ENCODE data around the gene TAF4B.
"Not testable (repeated sequence)": the region's sequence is repeated elsewhere in the genome, so short reads cannot be mapped to it uniquely, and the experiment has no call there.

Gene TAF4B

GRCh38 chr18:26237363-26237762 lies 11.1 kb downstream of the TAF4B start:
- not testable (repeated sequence) for DNase-seq

GRCh38 chr18:26238718-26239117 lies 12.5 kb downstream of the TAF4B start:
- not testable (repeated sequence) for DNase-seq

DNA sequence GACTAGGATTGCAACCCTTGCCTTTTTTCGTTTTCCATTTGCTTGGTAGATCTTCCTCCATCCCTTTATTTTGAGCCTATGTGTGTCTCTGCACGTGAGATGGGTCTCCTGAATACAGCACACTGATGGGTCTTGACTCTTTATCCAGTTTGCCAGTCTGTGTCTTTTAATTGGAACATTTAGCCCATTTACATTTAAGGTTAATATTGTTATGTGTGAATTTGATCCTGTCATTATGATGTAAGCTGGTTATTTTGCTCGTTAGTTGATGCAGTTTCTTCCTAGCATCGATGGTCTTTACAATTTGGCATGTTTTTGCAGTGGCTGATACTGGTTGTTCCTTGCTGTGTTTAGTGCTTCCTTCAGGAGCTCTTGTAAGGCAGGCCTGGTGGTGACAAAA lies 16.1 kb downstream of the TAF4B start:
- not testable (repeated sequence) for DNase-seq

GRCh38 chr18:26245434-26245833 lies 19.2 kb downstream of the TAF4B start:
- DNase-seq = not testable (repeated sequence)

DNA sequence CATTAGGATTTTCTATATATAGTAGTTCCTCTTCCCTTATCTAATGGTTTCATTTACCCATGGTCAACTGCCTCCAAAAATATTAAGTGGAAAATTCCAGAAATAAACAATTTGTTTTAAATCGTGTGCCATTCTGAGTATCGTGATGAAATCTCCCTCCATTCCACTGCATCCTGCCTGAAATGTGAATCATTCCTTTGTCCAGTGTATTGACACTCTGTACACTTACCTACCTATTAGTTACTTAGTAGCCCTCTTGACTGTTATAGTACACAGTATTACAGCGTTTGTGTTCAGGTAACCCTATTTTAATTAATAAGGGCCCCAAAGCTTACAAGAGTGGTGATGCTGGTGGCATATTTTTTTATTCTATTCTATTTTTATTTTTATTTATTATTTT lies 26.2 kb downstream of the TAF4B start:
- DNase-seq = no peak

GRCh38 chr18:26254808-26255207 lies 28.6 kb downstream of the TAF4B start:
- not testable (repeated sequence) for DNase-seq

GRCh38 chr18:26255695-26256622 lies 29.7 kb downstream of the TAF4B start:
- DNase-seq = no peak

DNA sequence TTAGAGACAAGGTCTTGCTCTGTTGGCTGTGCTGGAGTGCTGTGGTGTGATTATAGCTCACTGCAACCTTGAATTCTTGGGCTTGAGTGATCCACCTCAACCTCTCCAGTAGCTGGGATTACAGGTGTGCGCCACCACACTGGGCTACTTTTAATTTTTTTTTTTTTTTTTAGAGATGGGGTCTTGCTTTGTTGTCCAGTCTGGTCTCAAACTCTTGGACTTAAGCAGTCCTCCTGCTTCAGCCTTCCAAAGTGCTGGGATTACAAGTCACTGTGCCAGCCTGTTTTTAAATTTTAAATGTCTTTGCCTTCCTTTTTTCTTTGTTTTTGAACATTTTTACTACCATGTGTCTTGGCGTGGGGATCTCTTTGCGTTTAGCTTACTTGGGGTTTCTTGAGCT lies 32.5 kb downstream of the TAF4B start:
- no peak for DNase-seq

DNA sequence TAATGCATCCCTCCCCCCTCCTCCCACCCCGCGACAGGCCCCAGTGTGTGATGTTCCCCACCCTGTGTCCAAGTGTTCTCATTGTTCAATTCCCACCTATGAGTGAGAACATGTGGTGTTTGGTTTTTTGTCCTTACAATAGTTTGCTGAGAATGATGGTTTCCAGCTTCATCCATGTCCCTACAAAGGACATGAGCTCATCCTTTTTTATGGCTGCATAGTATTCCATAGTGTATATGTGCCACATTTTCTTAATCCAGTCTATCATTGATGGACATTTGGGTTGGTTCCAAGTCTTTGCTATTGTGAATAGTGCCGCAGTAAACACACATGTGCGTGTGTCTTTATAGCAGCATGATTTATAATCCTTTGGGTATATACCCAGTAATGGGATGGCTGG lies 33.2 kb downstream of the TAF4B start:
- DNase-seq = not testable (repeated sequence)

DNA sequence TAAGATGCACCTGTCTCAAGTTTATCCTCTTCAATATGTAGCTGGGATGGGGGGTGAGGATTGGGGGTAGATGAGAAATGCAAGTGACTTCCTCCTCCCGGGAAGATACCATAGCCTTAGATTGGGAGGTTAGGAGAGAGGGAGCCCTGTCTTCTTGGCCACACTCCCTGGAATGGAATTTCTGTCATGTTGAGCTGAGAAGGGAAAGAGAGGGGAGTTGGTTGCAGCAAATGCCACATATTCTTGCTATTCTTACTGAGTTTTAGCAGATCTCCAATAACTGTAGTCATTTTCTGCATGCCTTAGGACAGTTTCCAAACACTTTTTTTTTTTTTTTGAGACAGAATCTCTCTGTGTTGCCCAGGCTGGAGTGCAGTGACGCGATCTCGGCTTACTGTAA lies 35.9 kb downstream of the TAF4B start:
- DNase-seq = no peak

GRCh38 chr18:26267357-26267930 lies 41.2 kb downstream of the TAF4B start:
- DNase-seq = no peak

DNA sequence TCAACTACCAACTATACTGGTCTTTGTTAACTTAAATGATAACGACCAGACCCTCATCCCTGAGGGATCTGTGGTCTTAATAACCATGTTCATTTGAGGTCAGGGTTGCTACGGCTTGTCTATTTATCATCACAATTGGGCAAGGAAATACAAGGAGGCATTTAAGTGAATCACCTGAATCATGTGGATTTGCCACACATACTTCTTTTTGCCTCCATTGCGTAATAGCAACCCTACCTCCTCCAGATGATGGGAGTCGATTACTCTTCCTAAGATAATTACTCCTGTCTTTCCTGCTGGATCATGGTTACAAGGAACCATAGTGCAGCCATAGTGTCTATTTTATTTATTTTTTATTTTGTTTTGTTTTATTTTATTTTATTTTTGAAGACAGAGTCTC lies 42.2 kb downstream of the TAF4B start:
- DNase-seq = no peak

- DNase-seq = no peak
Measured at GRCh38 chr18:26271917-26272549, 45.8 kb downstream of the TAF4B start.

- no peak for DNase-seq
Measured at GRCh38 chr18:26277374-26277773, 51.1 kb downstream of the TAF4B start.

- DNase-seq = no peak
Measured at GRCh38 chr18:26279428-26279827, 53.2 kb downstream of the TAF4B start.

GRCh38 chr18:26286008-26286407 lies 59.8 kb downstream of the TAF4B start:
- no peak for DNase-seq

DNA sequence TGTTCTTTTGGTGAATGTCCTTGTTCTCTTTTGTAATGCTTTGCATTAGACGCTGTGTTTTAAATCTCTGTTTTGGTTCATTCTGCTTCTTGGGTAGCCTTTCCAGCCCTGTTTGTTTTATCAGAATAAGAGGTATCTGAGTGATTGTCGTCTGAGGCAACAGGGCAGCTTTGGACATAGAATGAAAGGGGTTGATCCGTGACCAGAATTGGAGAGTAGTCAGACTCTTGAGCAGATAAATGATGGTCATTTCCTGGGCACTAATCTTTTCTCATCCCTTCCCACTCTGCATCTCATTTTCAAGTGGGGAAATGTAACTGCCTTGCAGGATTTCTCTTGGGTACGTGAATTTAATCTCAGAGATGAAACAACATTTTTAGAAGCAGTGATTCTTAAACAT lies 61.4 kb downstream of the TAF4B start:
- no peak for DNase-seq

- no peak for DNase-seq
Measured at GRCh38 chr18:26290385-26290784, 64.1 kb downstream of the TAF4B start.

DNA sequence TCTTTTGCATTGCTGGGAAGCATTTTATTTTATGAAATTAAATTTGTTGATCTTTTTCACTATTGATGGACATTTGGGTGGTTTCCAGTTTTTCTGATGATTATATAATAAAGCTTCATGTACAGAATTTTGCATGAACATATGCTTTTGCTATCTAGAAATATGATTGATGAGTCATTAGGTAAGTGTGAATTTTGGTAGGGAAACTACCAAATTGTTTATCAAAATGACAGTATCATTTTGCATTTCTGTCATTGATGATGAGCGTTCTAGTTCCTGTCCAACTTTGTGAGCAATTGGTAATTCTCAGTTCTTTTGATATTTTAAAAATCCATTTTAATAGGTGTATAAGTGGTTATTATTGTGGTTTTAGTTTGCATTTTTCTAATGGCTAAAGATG lies 67.7 kb downstream of the TAF4B start:
- DNase-seq = no peak

DNA sequence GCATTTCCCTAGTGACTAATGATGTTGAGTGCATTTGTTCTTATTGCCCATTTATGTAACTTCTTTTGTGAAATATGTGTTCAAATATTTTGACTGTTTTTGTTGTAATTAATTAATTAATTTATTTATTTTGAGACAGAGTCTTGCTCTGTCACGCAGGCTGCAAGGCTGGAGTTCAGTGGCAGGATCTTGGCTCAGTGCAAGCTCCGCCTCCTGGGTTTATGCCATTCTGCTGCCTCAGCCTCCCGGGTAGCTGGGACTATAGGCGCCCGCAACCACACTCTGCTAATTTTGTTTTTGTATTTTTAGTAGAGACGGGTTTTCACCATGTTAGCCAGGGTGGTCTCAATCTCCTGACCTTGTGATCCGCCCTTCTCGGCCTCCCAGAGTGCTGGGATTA lies 71.9 kb downstream of the TAF4B start:
- no peak for DNase-seq

DNA sequence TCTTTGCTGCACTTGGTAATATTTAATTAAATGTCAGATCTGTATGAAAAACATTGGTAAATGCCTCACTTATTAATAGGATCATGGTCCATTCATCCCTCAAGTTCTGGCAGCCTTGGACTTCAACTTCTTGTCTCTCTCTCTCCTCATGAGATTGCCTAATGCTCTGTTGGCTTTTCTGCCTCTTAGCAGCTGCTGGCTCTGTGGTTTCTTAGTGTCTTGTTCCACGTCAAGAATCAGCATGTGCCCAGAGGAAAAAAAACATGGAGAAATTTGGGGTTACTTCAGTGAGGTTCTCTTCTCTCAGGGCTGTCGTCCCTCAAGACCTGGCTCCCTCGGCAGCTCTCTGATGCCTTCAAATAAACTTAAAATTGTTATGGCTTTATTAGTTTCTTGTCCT lies 75.4 kb downstream of the TAF4B start:
- DNase-seq = peak; percentile 9

- not testable (repeated sequence) for DNase-seq
Measured at GRCh38 chr18:26303222-26303621, 77.0 kb downstream of the TAF4B start.

DNA sequence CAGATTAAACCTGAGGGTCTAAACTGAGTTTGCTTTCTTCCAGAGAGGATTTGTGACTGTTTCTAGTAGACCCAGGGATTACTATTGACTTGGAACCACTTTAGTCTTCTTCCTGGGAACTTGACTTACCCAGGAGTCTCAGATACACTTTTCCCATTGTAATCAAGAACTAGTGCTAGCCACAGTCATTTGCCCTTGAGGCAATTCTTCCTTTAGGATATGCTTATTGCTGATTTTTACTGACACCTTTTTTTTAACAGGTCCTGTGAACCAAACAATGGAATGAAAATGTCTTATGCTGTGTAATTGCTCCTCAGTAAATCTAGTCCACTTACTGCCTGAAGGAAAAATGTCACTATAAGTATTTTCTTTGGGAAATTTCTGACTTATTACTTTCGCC lies 78.3 kb downstream of the TAF4B start:
- DNase-seq = no peak

Data from fibroblast of skin of abdomen (primary cell).